ENCODE measurements around the gene CMPK1. TPM values are rescaled to one million over a fixed set of nuclear protein-coding genes. Genes with fewer than 3 reads are reported as not detected.

CMPK1 gene
- polyA plus RNA-seq, 1 donor (not counting 4 experiments of a cell fraction or from before 2014, with no cell fraction given): 63.8 TPM

DNA sequence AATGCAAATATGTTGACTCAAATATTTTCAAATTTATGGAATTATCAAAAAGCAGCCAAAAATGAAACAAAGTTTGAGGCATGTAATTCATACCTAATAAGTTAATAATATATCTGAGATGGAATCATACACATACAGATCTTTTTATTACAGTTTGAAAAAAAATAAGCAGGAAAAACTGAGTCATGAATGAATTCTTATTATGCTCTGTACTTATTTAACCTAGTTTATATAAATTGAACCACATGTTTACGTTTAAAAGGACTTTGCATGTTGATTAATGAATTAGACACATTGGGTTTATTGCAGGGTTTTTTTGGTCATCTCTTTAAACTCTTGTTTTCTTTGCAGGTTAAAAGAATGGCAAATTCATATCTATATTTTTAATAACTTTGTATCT, 40.9 kb downstream of the CMPK1 start:
- no peak overlapping the region for H3K4me2 ChIP-seq (ENCODE audit: control insufficient read depth, extremely low read depth, insufficient read depth, low read depth, low read length)
- TF ChIP-seq, protein P1, sequence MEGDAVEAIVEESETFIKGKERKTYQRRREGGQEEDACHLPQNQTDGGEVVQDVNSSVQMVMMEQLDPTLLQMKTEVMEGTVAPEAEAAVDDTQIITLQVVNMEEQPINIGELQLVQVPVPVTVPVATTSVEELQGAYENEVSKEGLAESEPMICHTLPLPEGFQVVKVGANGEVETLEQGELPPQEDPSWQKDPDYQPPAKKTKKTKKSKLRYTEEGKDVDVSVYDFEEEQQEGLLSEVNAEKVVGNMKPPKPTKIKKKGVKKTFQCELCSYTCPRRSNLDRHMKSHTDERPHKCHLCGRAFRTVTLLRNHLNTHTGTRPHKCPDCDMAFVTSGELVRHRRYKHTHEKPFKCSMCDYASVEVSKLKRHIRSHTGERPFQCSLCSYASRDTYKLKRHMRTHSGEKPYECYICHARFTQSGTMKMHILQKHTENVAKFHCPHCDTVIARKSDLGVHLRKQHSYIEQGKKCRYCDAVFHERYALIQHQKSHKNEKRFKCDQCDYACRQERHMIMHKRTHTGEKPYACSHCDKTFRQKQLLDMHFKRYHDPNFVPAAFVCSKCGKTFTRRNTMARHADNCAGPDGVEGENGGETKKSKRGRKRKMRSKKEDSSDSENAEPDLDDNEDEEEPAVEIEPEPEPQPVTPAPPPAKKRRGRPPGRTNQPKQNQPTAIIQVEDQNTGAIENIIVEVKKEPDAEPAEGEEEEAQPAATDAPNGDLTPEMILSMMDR (optimal IDR thresholded peaks at IDR 0.05 in 1 of 3, IDR thresholded peaks at IDR 0.05 in 1 of 3, conservative IDR thresholded peaks at IDR 0.05 in 1 of 3; ENCODE audit: extremely low read depth in 1 of 3, insufficient read depth in 2 of 3, low read length in 3 of 3): no peak
- no peak for TF ChIP-seq EZH2 (IDR thresholded peaks at IDR 0.05; ENCODE audit: low read length)
- dilution Hi-C loops (cut with MboI; ENCODE audit: extremely low pct_ligation_motif_present, low sequenced_read_pairs): no loop called here
- no peak overlapping the region for H2AFZ ChIP-seq (ENCODE audit: control insufficient read depth, low read length)
- H3K27ac ChIP-seq (ENCODE audit: control insufficient read depth, insufficient read depth, low read length): no peak overlapping the region
- DNase-seq (ENCODE audit: low read depth, low spot score) (no peak), FAIRE-seq (no peak)
- H3K4me3 ChIP-seq (ENCODE audit: control insufficient read depth in 2 of 3, extremely low read depth in 1 of 3, insufficient read depth in 2 of 3, low read depth in 1 of 3, low read length in 3 of 3): no peak overlapping the region
- no peaks in the 10 kb centered on the region for H3K9me3 ChIP-seq (ENCODE audit: control insufficient read depth, low read depth, low read length)
- peaks cover 0 to 6% of the 10 kb centered on the region in 2 experiments for H3K36me3 ChIP-seq (ENCODE audit: control insufficient read depth in 2 of 2, extremely low read depth in 1 of 2, insufficient read depth in 2 of 2, low read length in 2 of 2)
- no peaks in the 10 kb centered on the region for H3K4me1 ChIP-seq (ENCODE audit: control insufficient read depth, extremely low read depth, insufficient read depth, low read length)
- H3K9me1 ChIP-seq (ENCODE audit: control insufficient read depth, extremely low read depth, insufficient read depth, low read length): no peaks in the 10 kb centered on the region
- H3K9ac ChIP-seq (ENCODE audit: control insufficient read depth, extremely low read depth, insufficient read depth, low read length): no peak overlapping the region
- H3K27me3 ChIP-seq (ENCODE audit: control insufficient read depth, extremely low read depth, insufficient read depth, low read length): no peaks in the 10 kb centered on the region
- H4K20me1 ChIP-seq (ENCODE audit: control insufficient read depth, extremely low read depth, insufficient read depth, low read length): no peaks in the 10 kb centered on the region
- H3K79me2 ChIP-seq (ENCODE audit: control insufficient read depth, insufficient read depth, low read length): no peaks in the 10 kb centered on the region

DNA sequence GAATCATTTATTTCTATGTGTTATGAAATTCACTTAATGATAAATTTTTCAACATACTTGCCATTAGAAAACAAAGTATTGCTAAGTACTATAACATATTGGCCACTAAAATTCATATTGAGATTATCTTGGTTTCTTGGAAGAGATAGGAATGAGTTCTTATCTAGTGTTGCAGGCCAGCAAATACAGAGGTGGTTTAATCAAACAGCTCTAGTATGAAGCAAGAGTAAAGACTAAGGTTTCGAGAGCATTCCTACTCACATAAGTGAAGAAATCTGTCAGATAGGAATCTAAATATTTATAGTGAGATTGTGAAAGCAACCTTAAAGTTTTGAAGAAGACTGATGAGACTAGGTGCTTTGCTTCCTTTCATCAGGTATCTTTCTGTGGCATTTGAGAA, 44.6 kb downstream of the CMPK1 start:
- Histone ChIP-seq H4K20me1 (ENCODE audit: control insufficient read depth, extremely low read depth, insufficient read depth, low read length) (no peaks in the 10 kb centered on the region), H3K4me2 (ENCODE audit: control insufficient read depth, extremely low read depth, insufficient read depth, low read depth, low read length) (no peak overlapping the region), H2AFZ (ENCODE audit: control insufficient read depth, low read length) (no peak overlapping the region), H3K4me1 (ENCODE audit: control insufficient read depth, extremely low read depth, insufficient read depth, low read length) (no peaks in the 10 kb centered on the region), H3K9me3 (ENCODE audit: control insufficient read depth, low read depth, low read length) (no peaks in the 10 kb centered on the region), H3K27ac (ENCODE audit: control insufficient read depth, insufficient read depth, low read length) (no peak overlapping the region), H3K27me3 (ENCODE audit: control insufficient read depth, extremely low read depth, insufficient read depth, low read length) (no peaks in the 10 kb centered on the region), H3K9me1 (ENCODE audit: control insufficient read depth, extremely low read depth, insufficient read depth, low read length) (no peaks in the 10 kb centered on the region), H3K79me2 (ENCODE audit: control insufficient read depth, insufficient read depth, low read length) (no peaks in the 10 kb centered on the region), H3K9ac (ENCODE audit: control insufficient read depth, extremely low read depth, insufficient read depth, low read length) (no peak overlapping the region), H3K36me3 (ENCODE audit: control insufficient read depth in 2 of 2, extremely low read depth in 1 of 2, insufficient read depth in 2 of 2, low read length in 2 of 2) (peaks cover 0 to 5% of the 10 kb centered on the region in 2 experiments), H3K4me3 (ENCODE audit: control insufficient read depth in 2 of 3, extremely low read depth in 1 of 3, insufficient read depth in 2 of 3, low read depth in 1 of 3, low read length in 3 of 3) (no peak overlapping the region)
- no peak for FAIRE-seq
- no peak for DNase-seq (ENCODE audit: low read depth, low spot score)
- no peak for TF ChIP-seq EZH2 (IDR thresholded peaks at IDR 0.05; ENCODE audit: low read length)
- TF ChIP-seq, protein P1 (optimal IDR thresholded peaks at IDR 0.05 in 1 of 3, IDR thresholded peaks at IDR 0.05 in 1 of 3, conservative IDR thresholded peaks at IDR 0.05 in 1 of 3; ENCODE audit: extremely low read depth in 1 of 3, insufficient read depth in 2 of 3, low read length in 3 of 3): no peak
- dilution Hi-C loops (cut with MboI; ENCODE audit: extremely low pct_ligation_motif_present, low sequenced_read_pairs): no loop called here
